Measurements from ENCODE around the gene STAT2. TPM values are rescaled to one million over a fixed set of nuclear protein-coding genes. Genes with fewer than 3 reads are reported as not detected.

STAT2 gene
- total and polyA plus RNA-seq, 9 of the 15 experiments (the other 6 are each of a cell fraction or from before 2014, with no cell fraction given): 15.5 to 46.9 (median 40.1) TPM

DNA sequence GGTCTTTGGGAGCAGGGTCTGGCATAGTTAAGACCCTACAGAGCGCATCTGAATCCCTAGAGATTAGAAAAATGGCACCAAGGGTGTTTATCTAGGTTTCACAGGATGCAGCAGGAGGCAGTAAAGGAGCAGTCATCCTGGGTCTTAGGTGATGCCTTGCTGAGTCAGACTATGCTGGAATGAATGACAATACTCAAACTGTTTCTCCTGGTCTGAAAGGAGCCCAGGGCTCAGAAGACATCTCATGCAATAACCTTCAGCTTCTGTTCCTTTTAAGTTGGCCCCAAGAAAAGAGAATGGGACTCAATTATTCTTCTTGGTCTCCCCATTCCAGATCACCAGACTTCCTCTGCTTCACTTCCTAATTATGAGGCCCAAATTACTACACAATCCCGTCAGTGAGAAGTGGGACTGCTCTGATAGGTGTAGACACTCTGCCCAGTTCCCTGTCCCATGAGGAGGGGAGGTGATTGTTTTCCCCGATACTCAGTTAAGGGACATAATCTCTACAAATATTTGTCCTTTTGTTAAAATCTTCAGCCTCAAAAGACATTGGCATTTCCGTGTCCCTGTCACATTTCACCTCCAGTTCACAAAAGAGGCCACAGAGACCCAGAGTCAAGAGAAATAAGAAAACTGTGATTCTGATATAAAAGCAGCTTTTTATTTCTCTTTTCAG, 17.5 kb upstream of the STAT2 start (continued):
- no peak for TF ChIP-seq SIRT6 (IDR thresholded peaks at IDR 0.05; ENCODE audit: low read depth, low read length)
- no peak for TF ChIP-seq NFXL1 (CRISPR knock-in tag; IDR thresholded peaks at IDR 0.05)
- no peak for TF ChIP-seq BRCA1 (IDR thresholded peaks at IDR 0.05)
- TF ChIP-seq BRCA1 (CRISPR knock-in tag; IDR thresholded peaks at IDR 0.05): no peak
- TF ChIP-seq POLR2G (IDR thresholded peaks at IDR 0.05; ENCODE audit: low read depth, low read length): no peak
- TF ChIP-seq MAFG (tag; conservative IDR thresholded peaks at IDR 0.05): peak; percentile 92
- TF ChIP-seq MTF1 (CRISPR knock-in tag; IDR thresholded peaks at IDR 0.05; ENCODE audit: borderline replicate concordance): no peak
- TF ChIP-seq ELF1 (tag; IDR thresholded peaks at IDR 0.05): peak; percentile 22; the same call in 1 of the 2 replicates
- no peak for TF ChIP-seq U2AF2 (optimal IDR thresholded peaks at IDR 0.05; ENCODE audit: low read depth, low read length)
- no peak for TF ChIP-seq ETV5 (CRISPR knock-in tag; IDR thresholded peaks at IDR 0.05; ENCODE audit: low read depth)
- peak; percentile 96 for TF ChIP-seq CBFA2T3 (IDR thresholded peaks at IDR 0.05)
- TF ChIP-seq, protein P1, sequence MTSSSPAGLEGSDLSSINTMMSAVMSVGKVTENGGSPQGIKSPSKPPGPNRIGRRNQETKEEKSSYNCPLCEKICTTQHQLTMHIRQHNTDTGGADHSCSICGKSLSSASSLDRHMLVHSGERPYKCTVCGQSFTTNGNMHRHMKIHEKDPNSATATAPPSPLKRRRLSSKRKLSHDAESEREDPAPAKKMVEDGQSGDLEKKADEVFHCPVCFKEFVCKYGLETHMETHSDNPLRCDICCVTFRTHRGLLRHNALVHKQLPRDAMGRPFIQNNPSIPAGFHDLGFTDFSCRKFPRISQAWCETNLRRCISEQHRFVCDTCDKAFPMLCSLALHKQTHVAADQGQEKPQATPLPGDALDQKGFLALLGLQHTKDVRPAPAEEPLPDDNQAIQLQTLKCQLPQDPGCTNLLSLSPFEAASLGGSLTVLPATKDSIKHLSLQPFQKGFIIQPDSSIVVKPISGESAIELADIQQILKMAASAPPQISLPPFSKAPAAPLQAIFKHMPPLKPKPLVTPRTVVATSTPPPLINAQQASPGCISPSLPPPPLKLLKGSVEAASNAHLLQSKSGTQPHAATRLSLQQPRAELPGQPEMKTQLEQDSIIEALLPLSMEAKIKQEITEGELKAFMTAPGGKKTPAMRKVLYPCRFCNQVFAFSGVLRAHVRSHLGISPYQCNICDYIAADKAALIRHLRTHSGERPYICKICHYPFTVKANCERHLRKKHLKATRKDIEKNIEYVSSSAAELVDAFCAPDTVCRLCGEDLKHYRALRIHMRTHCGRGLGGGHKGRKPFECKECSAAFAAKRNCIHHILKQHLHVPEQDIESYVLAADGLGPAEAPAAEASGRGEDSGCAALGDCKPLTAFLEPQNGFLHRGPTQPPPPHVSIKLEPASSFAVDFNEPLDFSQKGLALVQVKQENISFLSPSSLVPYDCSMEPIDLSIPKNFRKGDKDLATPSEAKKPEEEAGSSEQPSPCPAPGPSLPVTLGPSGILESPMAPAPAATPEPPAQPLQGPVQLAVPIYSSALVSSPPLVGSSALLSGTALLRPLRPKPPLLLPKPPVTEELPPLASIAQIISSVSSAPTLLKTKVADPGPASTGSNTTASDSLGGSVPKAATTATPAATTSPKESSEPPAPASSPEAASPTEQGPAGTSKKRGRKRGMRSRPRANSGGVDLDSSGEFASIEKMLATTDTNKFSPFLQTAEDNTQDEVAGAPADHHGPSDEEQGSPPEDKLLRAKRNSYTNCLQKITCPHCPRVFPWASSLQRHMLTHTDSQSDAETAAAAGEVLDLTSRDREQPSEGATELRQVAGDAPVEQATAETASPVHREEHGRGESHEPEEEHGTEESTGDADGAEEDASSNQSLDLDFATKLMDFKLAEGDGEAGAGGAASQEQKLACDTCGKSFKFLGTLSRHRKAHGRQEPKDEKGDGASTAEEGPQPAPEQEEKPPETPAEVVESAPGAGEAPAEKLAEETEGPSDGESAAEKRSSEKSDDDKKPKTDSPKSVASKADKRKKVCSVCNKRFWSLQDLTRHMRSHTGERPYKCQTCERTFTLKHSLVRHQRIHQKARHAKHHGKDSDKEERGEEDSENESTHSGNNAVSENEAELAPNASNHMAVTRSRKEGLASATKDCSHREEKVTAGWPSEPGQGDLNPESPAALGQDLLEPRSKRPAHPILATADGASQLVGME (CRISPR knock-in tag; IDR thresholded peaks at IDR 0.05): no peak
- TF ChIP-seq NFIX (CRISPR knock-in tag; IDR thresholded peaks at IDR 0.05; ENCODE audit: low read depth): no peak
- TF ChIP-seq HDAC8 (tag; IDR thresholded peaks at IDR 0.05): no peak
- TF ChIP-seq, protein P2, sequence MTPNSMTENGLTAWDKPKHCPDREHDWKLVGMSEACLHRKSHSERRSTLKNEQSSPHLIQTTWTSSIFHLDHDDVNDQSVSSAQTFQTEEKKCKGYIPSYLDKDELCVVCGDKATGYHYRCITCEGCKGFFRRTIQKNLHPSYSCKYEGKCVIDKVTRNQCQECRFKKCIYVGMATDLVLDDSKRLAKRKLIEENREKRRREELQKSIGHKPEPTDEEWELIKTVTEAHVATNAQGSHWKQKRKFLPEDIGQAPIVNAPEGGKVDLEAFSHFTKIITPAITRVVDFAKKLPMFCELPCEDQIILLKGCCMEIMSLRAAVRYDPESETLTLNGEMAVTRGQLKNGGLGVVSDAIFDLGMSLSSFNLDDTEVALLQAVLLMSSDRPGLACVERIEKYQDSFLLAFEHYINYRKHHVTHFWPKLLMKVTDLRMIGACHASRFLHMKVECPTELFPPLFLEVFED (CRISPR knock-in tag; conservative IDR thresholded peaks at IDR 0.05): no peak
- no peak for TF ChIP-seq MCM5 (IDR thresholded peaks at IDR 0.05; ENCODE audit: low read depth)
- no peak for TF ChIP-seq POLR2B (IDR thresholded peaks at IDR 0.05; ENCODE audit: low read depth, partially characterized antibody)
- peak; percentile 88 for TF ChIP-seq MAFF (IDR thresholded peaks at IDR 0.05; ENCODE audit: low read length)
- TF ChIP-seq NELFE (IDR thresholded peaks at IDR 0.05; ENCODE audit: insufficient read depth, insufficient read length): no peak
- no peak for TF ChIP-seq ETS1 (conservative IDR thresholded peaks at IDR 0.05; ENCODE audit: control insufficient read depth, low read depth, low read length)
- no peak for TF ChIP-seq ZNF431 (CRISPR knock-in tag; IDR thresholded peaks at IDR 0.05)

All from K562 (cell line).